WI38 (cell line): ENCODE measurements around the gene GRIK5.

Source experiments
- H3K4me3 ChIP-seq: 2 replicates; pipeline ENCODE4 v1.5.1; 2011; ENCODE audit warnings: low read depth, mild to moderate bottlenecking, control low read depth, low read length
- CTCF ChIP-seq: IDR thresholded peaks from 2 replicates; pipeline ENCODE4 v1.5.1; 2012; ENCODE audit warnings: low read depth, mild to moderate bottlenecking, control low read depth, low read length

Gene GRIK5

GRCh38 chr19:42113641-42114348 is 43.8 kb upstream of the GRIK5 start:
- H3K4me3 ChIP-seq, result peak overlapping the region; percentile 23
- TF ChIP-seq CTCF, result no peak

DNA sequence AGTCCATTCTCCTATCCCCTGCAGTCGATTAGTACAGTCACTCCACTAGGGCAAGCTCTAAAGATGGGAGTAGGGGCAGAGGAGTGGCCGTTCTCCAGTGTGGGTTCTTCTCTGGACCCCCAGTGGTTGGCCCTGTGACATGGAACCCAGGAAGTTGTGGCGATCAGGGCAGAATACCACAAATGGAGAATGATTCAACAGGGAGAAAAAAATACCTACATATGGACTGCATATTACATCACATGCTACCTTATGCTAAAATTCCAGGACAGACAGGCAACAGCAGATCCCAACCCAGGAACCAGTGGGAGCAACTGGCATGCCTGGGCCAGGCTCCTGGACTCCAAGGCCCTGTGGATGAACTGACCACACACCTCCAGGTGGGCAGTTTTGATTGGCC is 41.8 kb upstream of the GRIK5 start:
- no peak for TF ChIP-seq CTCF
- no peak overlapping the region for H3K4me3 ChIP-seq

DNA sequence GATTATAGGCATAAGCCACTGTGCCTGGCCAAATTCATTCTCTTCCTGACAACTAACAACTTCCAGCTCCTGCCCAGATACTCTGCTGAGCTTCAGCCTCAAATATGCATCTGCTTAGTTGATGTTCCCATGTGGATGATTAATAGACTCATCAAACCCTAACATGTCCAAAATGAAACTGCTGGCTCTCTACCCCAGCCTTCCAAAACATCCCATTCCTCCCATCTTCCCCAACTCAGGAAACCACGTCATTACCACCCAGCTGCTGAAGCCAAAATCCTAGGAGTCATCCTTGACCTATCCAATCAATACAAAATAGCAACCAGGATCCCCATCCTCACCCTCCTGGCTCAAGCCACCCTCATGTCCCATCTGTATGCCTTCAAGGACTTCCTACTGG is 41.4 kb upstream of the GRIK5 start:
- H3K4me3 ChIP-seq, result no peak overlapping the region

DNA sequence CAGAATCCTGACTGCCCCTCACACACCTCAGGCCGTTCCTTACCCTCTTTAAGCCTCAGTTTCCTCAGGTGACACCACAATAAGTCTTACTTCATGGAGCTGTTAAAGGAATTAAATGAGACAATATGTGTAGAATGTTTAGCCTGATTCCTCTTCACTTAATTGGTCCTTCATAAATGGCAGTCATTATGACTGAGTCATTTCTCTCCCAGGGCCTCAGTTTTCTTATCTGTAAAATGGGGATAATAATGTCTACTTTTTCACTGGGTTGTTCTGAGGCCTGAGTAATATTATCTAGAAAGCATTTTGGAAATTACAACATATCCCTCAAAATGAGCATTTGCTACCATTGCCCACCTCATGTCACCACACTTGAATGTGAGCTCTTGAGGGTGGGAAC is 40.7 kb upstream of the GRIK5 start:
- H3K4me3 ChIP-seq, result no peak overlapping the region
- no peak for TF ChIP-seq CTCF

More for the DNA sequence above, 41.4 kb upstream of the GRIK5 start:
- TF ChIP-seq CTCF, result no peak

- no peak for TF ChIP-seq CTCF
Measured at GRCh38 chr19:42109896-42110295, 39.9 kb upstream of the GRIK5 start.

DNA sequence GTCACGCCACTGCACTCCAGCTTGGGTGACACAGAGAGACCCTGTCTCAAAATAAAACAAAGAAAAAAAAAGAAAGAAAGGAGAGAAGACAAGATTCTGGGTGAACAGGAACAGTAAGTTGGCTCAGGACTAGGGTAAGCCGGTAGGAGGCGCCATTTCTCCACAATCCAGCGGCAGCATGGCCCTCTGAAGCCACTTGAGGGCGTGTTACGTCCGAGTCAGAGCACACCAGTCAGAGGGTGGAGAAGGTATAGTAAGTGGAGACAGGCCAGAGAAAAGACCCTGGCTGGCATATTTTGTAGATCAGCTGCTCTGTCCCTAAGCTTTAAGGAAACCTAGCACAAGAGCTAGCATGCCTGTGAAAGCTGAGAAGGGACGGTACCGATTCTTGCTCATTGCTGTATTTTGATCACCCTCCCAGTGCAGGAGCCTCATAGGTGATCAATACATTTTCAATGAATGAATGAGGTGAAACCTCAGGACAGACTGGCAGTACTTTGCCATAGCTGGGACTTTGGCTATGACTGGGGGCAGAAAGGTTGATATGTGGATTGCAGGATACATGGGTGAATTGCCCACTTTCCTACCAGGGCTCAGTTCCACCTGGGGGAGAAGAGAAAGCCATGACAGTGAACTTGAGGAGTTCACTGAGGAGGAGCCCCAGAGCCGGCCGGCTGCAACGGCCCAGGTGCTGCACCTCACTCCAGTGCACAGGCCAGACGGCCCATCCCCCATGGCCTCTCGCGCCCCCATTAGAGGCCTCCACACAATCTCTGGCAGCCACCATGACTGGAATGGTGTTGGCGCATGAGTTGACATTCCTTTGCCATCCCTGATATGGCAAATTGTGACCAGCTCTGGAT is 38.8 kb upstream of the GRIK5 start:
- TF ChIP-seq CTCF, result peak; percentile 100
- H3K4me3 ChIP-seq, result no peak overlapping the region

More at GRCh38 chr19:42109896-42110295, 39.9 kb upstream of the GRIK5 start:
- H3K4me3 ChIP-seq, result no peak overlapping the region

DNA sequence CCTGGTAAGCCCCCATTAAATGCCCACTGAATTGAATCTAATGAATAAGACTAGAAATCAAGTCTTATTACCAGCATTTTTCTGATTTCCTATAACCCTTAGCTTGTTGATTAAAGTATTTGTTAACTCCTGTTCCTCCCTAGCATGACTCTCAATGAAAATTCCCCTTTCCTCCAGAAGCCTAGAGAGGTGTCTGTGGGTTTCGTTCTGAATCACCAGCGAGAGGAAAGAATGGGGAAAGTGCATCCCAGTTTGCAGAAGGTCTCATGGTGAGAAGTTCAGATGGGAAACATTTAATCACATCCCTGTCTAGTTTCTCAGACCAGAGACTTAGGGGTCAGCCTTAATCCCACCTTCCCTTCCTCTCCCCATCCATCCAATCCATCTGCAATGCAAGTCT is 35.4 kb upstream of the GRIK5 start:
- TF ChIP-seq CTCF, result no peak
- no peak overlapping the region for H3K4me3 ChIP-seq
